ENCODE results near the gene CGAS.
"Not testable (repeated sequence)": the region's sequence is repeated elsewhere in the genome, so short reads cannot be mapped to it uniquely, and the experiment has no call there.

The CGAS gene

GRCh38 chr6:73382462-73383113 is 69.5 kb downstream of the CGAS start:
- TF ChIP-seq CTCF (IDR thresholded peaks at IDR 0.05; ENCODE audit: low read depth, low read length, poor library complexity, severe bottlenecking): no peak
- TF ChIP-seq EZH2phosphoT487 (IDR thresholded peaks at IDR 0.05; ENCODE audit: borderline replicate concordance, low read length): no peak
- Histone ChIP-seq H3K9me2 (replicated peaks; ENCODE audit: control insufficient read depth, low read length) (no peaks in the 10 kb centered on the region), H3K4me3 (ENCODE audit: low read length) (no peak overlapping the region), H3K27ac (ENCODE audit: low read depth, low read length) (no peak overlapping the region), H3K79me2 (ENCODE audit: control insufficient read depth, low read length) (no peaks in the 10 kb centered on the region), H3K36me3 (ENCODE audit: control insufficient read depth, low read length) (no peaks in the 10 kb centered on the region), H3K27me3 (ENCODE audit: control insufficient read depth, low read length) (no peaks in the 10 kb centered on the region), H4K20me1 (ENCODE audit: control insufficient read depth, insufficient read depth, low read depth, low read length) (no peaks in the 10 kb centered on the region), H3K4me1 (ENCODE audit: control insufficient read depth, low read length) (no peaks in the 10 kb centered on the region), H3K9me3 (ENCODE audit: control insufficient read depth, insufficient read depth, low read length) (no peaks in the 10 kb centered on the region), H3K4me2 (ENCODE audit: low read length) (no peak overlapping the region), H3F3A (ENCODE audit: control insufficient read depth, insufficient read depth) (no peaks in the 10 kb centered on the region)

- H4K20me1 ChIP-seq (ENCODE audit: control insufficient read depth, insufficient read depth, low read depth, low read length); H3F3A ChIP-seq (ENCODE audit: control insufficient read depth, insufficient read depth); H3K9me2 ChIP-seq (replicated peaks; ENCODE audit: control insufficient read depth, low read length); H3K27me3 ChIP-seq (ENCODE audit: control insufficient read depth, low read length); H3K79me2 ChIP-seq (ENCODE audit: control insufficient read depth, low read length); H3K4me1 ChIP-seq (ENCODE audit: control insufficient read depth, low read length); H3K9me3 ChIP-seq (ENCODE audit: control insufficient read depth, insufficient read depth, low read length); H3K36me3 ChIP-seq (ENCODE audit: control insufficient read depth, low read length); H3K27ac ChIP-seq (ENCODE audit: low read depth, low read length); H3K4me2 ChIP-seq (ENCODE audit: low read length); H3K4me3 ChIP-seq (ENCODE audit: low read length): not testable (repeated sequence)
These were observed 70.6 kb downstream of the CGAS start for GRCh38 chr6:73381531-73381930.

- Histone ChIP-seq H3K4me3 (ENCODE audit: low read length) (no peak overlapping the region), H4K20me1 (ENCODE audit: control insufficient read depth, insufficient read depth, low read depth, low read length) (no peaks in the 10 kb centered on the region), H3K36me3 (ENCODE audit: control insufficient read depth, low read length) (no peaks in the 10 kb centered on the region), H3K9me2 (replicated peaks; ENCODE audit: control insufficient read depth, low read length) (no peaks in the 10 kb centered on the region), H3F3A (ENCODE audit: control insufficient read depth, insufficient read depth) (no peaks in the 10 kb centered on the region), H3K4me1 (ENCODE audit: control insufficient read depth, low read length) (no peaks in the 10 kb centered on the region), H3K9me3 (ENCODE audit: control insufficient read depth, insufficient read depth, low read length) (no peaks in the 10 kb centered on the region), H3K27ac (ENCODE audit: low read depth, low read length) (no peak overlapping the region), H3K27me3 (ENCODE audit: control insufficient read depth, low read length) (no peaks in the 10 kb centered on the region), H3K79me2 (ENCODE audit: control insufficient read depth, low read length) (no peaks in the 10 kb centered on the region), H3K4me2 (ENCODE audit: low read length) (no peak overlapping the region)
- TF ChIP-seq EZH2phosphoT487 (IDR thresholded peaks at IDR 0.05; ENCODE audit: borderline replicate concordance, low read length): no peak
These were observed 74.9 kb downstream of the CGAS start for GRCh38 chr6:73377225-73377624.

GRCh38 chr6:73375216-73375615 is 76.9 kb downstream of the CGAS start:
- Histone ChIP-seq H3F3A (ENCODE audit: control insufficient read depth, insufficient read depth) (no peaks in the 10 kb centered on the region), H3K79me2 (ENCODE audit: control insufficient read depth, low read length) (no peaks in the 10 kb centered on the region), H3K27ac (ENCODE audit: low read depth, low read length) (no peak overlapping the region), H4K20me1 (ENCODE audit: control insufficient read depth, insufficient read depth, low read depth, low read length) (no peaks in the 10 kb centered on the region), H3K27me3 (ENCODE audit: control insufficient read depth, low read length) (no peaks in the 10 kb centered on the region), H3K4me3 (ENCODE audit: low read length) (no peak overlapping the region), H3K4me2 (ENCODE audit: low read length) (no peak overlapping the region), H3K9me3 (ENCODE audit: control insufficient read depth, insufficient read depth, low read length) (no peaks in the 10 kb centered on the region), H3K4me1 (ENCODE audit: control insufficient read depth, low read length) (no peaks in the 10 kb centered on the region), H3K9me2 (replicated peaks; ENCODE audit: control insufficient read depth, low read length) (no peaks in the 10 kb centered on the region), H3K36me3 (ENCODE audit: control insufficient read depth, low read length) (no peaks in the 10 kb centered on the region)
- TF ChIP-seq EZH2phosphoT487 (IDR thresholded peaks at IDR 0.05; ENCODE audit: borderline replicate concordance, low read length): no peak
- no peak for TF ChIP-seq CTCF (IDR thresholded peaks at IDR 0.05; ENCODE audit: low read depth, low read length, poor library complexity, severe bottlenecking)

Measured in DOHH2 (cell line).